HG03439 (cell line): ENCODE data around the gene A3GALT2.

Source experiments
- ATAC-seq: cut with Tn5 transposase; IDR thresholded peaks from one replicate; pipeline ENCODE4 v1.9.1; 2021; ENCODE audit warnings: mild to moderate bottlenecking, moderate library complexity; ENCODE audit not compliant: unreplicated experiment

Gene A3GALT2

DNA sequence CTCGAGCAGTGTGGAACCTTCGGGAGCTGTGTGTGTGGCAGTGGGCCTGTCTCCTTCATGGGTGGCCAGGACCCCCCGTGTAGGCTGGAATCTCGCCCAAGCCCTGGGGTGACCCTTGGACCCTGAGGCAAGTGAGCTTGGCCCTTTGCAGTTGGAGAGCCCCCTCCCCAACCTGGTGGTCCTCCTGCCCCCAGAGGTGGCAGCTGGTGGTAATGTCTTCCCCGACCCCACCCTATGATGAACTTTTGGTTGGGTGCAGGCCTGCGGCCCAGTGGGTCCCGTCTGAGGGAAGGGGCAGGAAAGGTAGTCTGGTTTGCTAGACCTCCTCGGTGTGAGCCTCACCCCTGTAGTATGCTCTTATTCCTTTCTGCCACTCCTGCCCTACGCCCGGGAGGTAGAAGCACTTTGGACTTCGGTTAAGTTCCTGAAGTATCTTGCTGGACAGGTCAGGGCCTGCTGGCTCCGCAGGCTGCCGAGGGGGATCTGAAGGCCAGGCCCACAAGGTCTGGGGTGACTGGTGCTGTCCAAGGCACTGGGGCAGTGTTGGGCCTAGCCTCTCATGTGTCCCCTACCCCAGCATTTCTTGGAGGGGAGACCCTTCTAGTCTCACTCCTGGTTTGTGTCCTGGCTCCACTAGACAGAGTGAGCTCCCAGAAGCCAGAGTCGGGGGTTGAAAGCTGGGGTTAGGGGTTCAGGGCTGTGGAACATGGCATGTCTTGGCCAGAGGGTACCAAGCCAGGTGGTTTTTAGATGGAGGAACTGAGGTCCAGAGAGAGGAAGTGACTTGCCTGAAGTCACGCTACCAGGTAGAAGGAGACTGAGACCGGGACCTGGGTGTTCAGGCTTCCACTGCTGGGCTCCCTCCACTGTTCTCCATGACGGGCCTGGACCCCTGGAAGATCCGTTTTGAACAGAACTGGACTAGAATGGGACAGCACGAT is 62.9 kb downstream of the A3GALT2 start:
- no peak for ATAC-seq

DNA sequence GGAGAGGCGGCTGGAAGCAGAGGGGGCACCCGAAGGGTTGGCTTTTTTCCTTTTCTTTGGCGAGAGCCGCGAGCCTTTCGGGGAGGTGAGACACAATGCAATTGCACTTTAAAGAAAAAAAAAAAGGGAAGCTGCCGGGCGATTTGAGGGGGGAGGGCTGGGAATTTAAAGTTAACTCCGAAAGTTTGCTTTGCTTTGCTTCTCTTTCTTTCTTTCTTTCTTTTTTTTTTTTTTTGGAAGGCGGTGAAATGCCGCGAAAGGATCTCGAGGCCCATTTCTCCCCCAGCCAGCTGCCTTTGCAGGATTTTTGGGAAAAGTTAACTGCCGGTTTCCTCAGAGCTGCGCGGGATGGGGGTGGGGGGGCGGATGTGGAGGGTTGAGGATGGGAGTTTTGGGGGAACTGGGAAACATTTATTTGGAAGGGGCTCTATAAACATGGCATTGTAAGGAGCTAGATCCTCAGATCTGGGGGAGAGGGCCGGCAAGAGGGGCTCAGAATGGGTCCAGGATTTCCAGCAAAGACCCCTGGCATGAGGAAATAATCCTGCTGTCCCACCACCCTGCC is 63.6 kb downstream of the A3GALT2 start:
- no peak for ATAC-seq
